ENCODE measurements around the gene GRM3.

- TF ChIP-seq CTCF (IDR thresholded peaks at IDR 0.05; ENCODE audit: insufficient read depth, low read length): no peak
- no peak for TF ChIP-seq POLR2AphosphoS5 (IDR thresholded peaks at IDR 0.05; ENCODE audit: low read depth)
Measured at GRCh38 chr7:86889501-86889900, 245.8 kb downstream of the GRM3 start.
